LHCN-M2 (cell line): Measurements from ENCODE around the gene ZEB1. TPM values are rescaled to one million over a fixed set of nuclear protein-coding genes. Genes with fewer than 3 reads are reported as not detected.
A peak's percentile ranks its signal among the peaks of the same experiment; 100 is the strongest.

ENCODE experiments used
- DNase-seq: peaks from one replicate; pipeline ENCODE4 v3.0.0-alpha.2; 2012; ENCODE audit warnings: low read depth
- polyA plus RNA-seq: library from polyadenylated mRNA; unstranded; fragments of >200 nt; gene quantifications from one replicate; pipeline ENCODE4 v1.2.1, GENCODE V29; 2012; ENCODE audit warnings: missing spikeins
- total RNA-seq: library from RNA; depleted of rRNA; stranded (reverse); fragments of >200 nt; gene quantifications from 2 replicates; pipeline ENCODE4 v1.2.3, GENCODE V29; 2014; rRNA removed

Gene ZEB1
- 54.1 and 83.5 TPM in 2 replicates for total RNA-seq
- 18.5 TPM for polyA plus RNA-seq

GRCh38 chr10:31318854-31319601, at the start of gene ZEB1:
Gene ZEB1, plus strand, starts transcription at chr10:31319216. Its CDS starts 19 bp downstream, at chr10:31319235.
- peak; percentile 90 for DNase-seq

- no peak for DNase-seq
Observed at GRCh38 chr10:31270954-31271353, 48.1 kb upstream of the ZEB1 start.

GRCh38 chr10:31272841-31273240, 46.2 kb upstream of the ZEB1 start:
- DNase-seq, result peak; percentile 85

- DNase-seq, result no peak
Observed at GRCh38 chr10:31273789-31274188, 45.2 kb upstream of the ZEB1 start.

GRCh38 chr10:31274310-31274709, 44.7 kb upstream of the ZEB1 start:
- peak; percentile 29 for DNase-seq

- DNase-seq, result no peak
Observed at GRCh38 chr10:31278279-31278941, 40.6 kb upstream of the ZEB1 start.

- DNase-seq, result no peak
Observed at GRCh38 chr10:31280972-31281371, 38.0 kb upstream of the ZEB1 start.

- no peak for DNase-seq
Observed at GRCh38 chr10:31288001-31288400, 31.0 kb upstream of the ZEB1 start.

GRCh38 chr10:31288962-31289361, 30.1 kb upstream of the ZEB1 start:
- peak; percentile 45 for DNase-seq

- DNase-seq, result no peak
Observed at GRCh38 chr10:31290386-31290785, 28.6 kb upstream of the ZEB1 start.

GRCh38 chr10:31291123-31291522, 27.9 kb upstream of the ZEB1 start:
- no peak for DNase-seq

GRCh38 chr10:31294558-31294957, 24.5 kb upstream of the ZEB1 start:
- no peak for DNase-seq

- no peak for DNase-seq
Observed at GRCh38 chr10:31296754-31297153, 22.3 kb upstream of the ZEB1 start.

- DNase-seq, result no peak
Observed at GRCh38 chr10:31299119-31299518, 19.9 kb upstream of the ZEB1 start.

- no peak for DNase-seq
Observed at GRCh38 chr10:31303212-31303611, 15.8 kb upstream of the ZEB1 start.

GRCh38 chr10:31304291-31304970, 14.6 kb upstream of the ZEB1 start:
- DNase-seq, result peak; percentile 35

- no peak for DNase-seq
Observed at GRCh38 chr10:31313396-31313795, 5.6 kb upstream of the ZEB1 start.

- peak; percentile 58 for DNase-seq
Observed at GRCh38 chr10:31314256-31315150, 4.5 kb upstream of the ZEB1 start.

- DNase-seq, result peak; percentile 98
Observed at GRCh38 chr10:31315453-31315852, 3.6 kb upstream of the ZEB1 start.

GRCh38 chr10:31317171-31317570, 1.8 kb upstream of the ZEB1 start:
- no peak for DNase-seq

GRCh38 chr10:31317652-31318381, 1.2 kb upstream of the ZEB1 start:
- DNase-seq, result no peak
